Tibial nerve (tissue), 4 donors: ENCODE results near the gene CD6. TPM values are rescaled to one million over a fixed set of nuclear protein-coding genes. Genes with fewer than 3 reads are reported as not detected.

Experiments
- DNase-seq, 2 donors: peaks; one replicate each; pipeline ENCODE4 v3.0.0-alpha.2; 2019; ENCODE audit warnings: low spot score in 2 of 2
- H3K27ac ChIP-seq, 4 donors: fragments of 200-600 bp; sonication (generic) in 3 of 4; one replicate each; pipeline ENCODE4 v1.5.1; 2017 to 2019; ENCODE audit warnings: mild to moderate bottlenecking in 1 of 4
- H3K27me3 ChIP-seq, 2 donors: fragments of 200-600 bp; sonication (generic) in 1 of 2; one replicate each; pipeline versions ENCODE4 v1.5.1 to v1.6.0; 2017 to 2019
- H3K36me3 ChIP-seq, 3 donors: fragments of 200-600 bp; sonication (generic); one replicate each; pipeline ENCODE4 v1.5.1; 2018 to 2019
- H3K4me1 ChIP-seq, 4 donors: fragments of 200-600 bp; sonication (generic) in 3 of 4; one replicate each; pipeline ENCODE4 v1.5.1; 2017 to 2019
- H3K4me3 ChIP-seq, 4 donors: fragments of 200-600 bp; sonication (generic) in 3 of 4; one replicate each; pipeline ENCODE4 v1.5.1; 2017 to 2019; ENCODE audit warnings: mild to moderate bottlenecking in 1 of 4, moderate library complexity in 1 of 4
- H3K9me3 ChIP-seq, 4 donors: fragments of 200-600 bp; sonication (generic) in 3 of 4; one replicate each; pipeline ENCODE4 v1.5.1; 2017 to 2019
- EP300 ChIP-seq, 2 donors: sonication (generic); formaldehyde crosslinking; IDR thresholded peaks; one replicate each; pipeline ENCODE4 v1.6.1; 2017; ENCODE audit warnings: antibody characterized with exemption in 2 of 2, mild to moderate bottlenecking in 1 of 2
- POLR2A ChIP-seq, 2 donors: fragments of 450-650 bp; IDR thresholded peaks; one replicate each; pipeline ENCODE4 v1.6.1; 2017; ENCODE audit warnings: antibody characterized with exemption in 2 of 2, mild to moderate bottlenecking in 2 of 2, moderate library complexity in 2 of 2
- WGBS, 2 donors: methylation state at CpG; one replicate each; pipeline ENCODE4 v1.1.5; 2018; 5-methylcytosine and 5-hydroxymethylcytosine counted together
- total RNA-seq, 4 donors: library from RNA; depleted of rRNA; stranded (reverse); fragments of >200 nt; gene quantifications; one replicate each; pipeline ENCODE4 v1.1.0, GENCODE V29; 2016
- TF ChIP-seq, protein P1 (sequence below), 5 experiments: fragments of 200-600 bp in 3 of 5; fragments of 450-650 bp in 2 of 5; sonication (generic) in 3 of 5; IDR thresholded peaks; one replicate each; pipeline ENCODE4 v1.5.1; 2016 to 2019; ENCODE audit warnings: antibody characterized with exemption in 5 of 5, mild to moderate bottlenecking in 3 of 5, moderate library complexity in 2 of 5

CD6 gene
- total RNA-seq, 4 donors from 2014 or later: 0.59 to 3.6 (median 2.7) TPM; not detected in 1

DNA sequence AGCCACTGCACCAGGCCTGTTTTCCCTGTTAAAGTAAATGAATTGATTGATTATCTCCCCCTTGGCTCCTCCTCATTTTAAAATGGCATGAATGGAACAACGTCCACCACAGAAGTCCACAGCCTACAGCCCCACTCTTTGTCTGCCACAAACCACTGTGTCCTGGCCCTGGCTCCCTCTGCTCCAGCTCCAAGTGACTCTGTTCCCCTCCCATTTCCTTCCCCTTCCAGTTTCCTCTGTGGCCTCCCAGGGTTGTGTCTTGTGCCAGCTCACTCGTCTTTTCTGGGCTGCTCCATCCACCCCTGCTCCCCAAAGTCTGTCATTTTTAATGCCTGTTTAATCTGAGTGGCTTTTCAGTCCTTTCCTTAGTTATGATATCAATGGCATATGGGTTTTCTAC is 78.4 kb downstream of the CD6 start:
- Histone ChIP-seq H3K36me3 (no peaks in the 10 kb centered on the region), H3K9me3 (no peaks in the 10 kb centered on the region), H3K4me3 (no peak overlapping the region), H3K27me3 (no peaks in the 10 kb centered on the region), H3K4me1 (no peaks in the 10 kb centered on the region), H3K27ac (no peak overlapping the region)
- WGBS, 2 donors: 12 to 25% methylated on average over 2 of the region's 2 CpGs
- DNase-seq: no peak
- TF ChIP-seq, protein P1, sequence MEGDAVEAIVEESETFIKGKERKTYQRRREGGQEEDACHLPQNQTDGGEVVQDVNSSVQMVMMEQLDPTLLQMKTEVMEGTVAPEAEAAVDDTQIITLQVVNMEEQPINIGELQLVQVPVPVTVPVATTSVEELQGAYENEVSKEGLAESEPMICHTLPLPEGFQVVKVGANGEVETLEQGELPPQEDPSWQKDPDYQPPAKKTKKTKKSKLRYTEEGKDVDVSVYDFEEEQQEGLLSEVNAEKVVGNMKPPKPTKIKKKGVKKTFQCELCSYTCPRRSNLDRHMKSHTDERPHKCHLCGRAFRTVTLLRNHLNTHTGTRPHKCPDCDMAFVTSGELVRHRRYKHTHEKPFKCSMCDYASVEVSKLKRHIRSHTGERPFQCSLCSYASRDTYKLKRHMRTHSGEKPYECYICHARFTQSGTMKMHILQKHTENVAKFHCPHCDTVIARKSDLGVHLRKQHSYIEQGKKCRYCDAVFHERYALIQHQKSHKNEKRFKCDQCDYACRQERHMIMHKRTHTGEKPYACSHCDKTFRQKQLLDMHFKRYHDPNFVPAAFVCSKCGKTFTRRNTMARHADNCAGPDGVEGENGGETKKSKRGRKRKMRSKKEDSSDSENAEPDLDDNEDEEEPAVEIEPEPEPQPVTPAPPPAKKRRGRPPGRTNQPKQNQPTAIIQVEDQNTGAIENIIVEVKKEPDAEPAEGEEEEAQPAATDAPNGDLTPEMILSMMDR (IDR thresholded peaks at IDR 0.05): no peak
- TF ChIP-seq POLR2A (IDR thresholded peaks at IDR 0.05): no peak
- no peak for TF ChIP-seq EP300 (IDR thresholded peaks at IDR 0.05)

DNA sequence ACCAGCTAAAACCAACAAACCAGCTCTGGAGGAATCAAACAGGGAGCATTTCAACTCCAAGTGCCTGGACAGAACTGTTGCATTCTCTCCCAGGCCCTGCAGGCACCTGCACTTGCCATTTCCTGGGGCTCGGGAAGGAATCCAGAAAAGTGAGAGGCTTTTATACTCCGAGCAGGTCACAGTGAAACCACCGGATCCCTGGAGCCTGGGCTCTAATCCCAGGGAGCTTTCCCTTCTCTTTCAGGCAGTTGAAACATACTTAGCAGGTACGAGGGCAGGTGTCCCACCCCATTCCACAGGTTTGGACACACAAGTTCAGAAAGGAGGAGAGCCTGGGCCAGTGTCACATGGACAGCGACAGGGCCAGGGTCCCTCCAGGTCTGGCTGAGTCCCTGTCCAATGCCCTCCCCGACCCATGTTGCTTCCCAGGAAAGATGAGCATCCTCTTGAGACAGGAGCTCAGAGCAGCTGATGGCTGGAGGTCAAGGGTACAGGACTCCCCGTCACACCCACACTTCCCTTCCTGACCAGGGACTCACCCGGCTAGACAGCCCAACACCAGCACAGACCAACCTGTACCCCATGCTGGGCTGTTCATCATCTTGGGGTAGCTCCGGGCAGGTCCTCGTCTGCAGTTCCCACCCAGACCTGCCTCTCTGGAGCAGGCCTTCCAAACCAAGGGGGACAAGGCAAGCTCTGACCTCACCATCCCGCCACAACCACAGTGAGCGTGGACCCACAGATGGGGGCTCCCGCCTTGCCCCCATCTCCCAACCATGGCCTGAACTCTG is 80.9 kb downstream of the CD6 start:
- Histone ChIP-seq H3K36me3 (no peaks in the 10 kb centered on the region), H3K4me1 (no peaks in the 10 kb centered on the region), H3K27ac (no peak overlapping the region), H3K9me3 (no peaks in the 10 kb centered on the region), H3K4me3 (no peak overlapping the region), H3K27me3 (no peaks in the 10 kb centered on the region)
- 82 to 86% methylated on average over 13 of the region's 13 CpGs for WGBS, 2 donors
- no peak for DNase-seq
- no peak for TF ChIP-seq EP300 (IDR thresholded peaks at IDR 0.05)
- TF ChIP-seq, protein P1 (IDR thresholded peaks at IDR 0.05): no peak
- TF ChIP-seq POLR2A (IDR thresholded peaks at IDR 0.05): no peak

DNA sequence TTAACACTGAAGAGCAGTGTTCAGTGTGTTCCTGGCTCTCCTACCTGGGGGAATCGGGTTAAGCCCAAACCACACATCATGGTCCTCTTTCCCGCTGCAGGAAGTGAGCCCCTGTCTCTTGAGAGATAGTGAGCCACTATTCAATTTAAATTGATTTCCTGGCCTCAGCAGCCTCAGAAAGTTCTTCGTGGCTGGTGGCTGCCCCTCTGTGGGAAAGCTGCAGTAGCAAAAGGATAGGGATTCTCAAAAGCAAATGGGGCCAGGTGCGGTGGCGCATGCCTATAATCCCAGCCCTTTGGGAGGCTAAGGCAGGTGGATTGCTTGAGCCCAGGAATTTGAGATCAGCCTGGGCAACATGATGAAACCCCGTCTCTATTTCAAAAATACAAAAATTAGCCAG is 81.7 kb downstream of the CD6 start:
- Histone ChIP-seq H3K27ac (no peak overlapping the region), H3K4me3 (no peak overlapping the region), H3K9me3 (no peaks in the 10 kb centered on the region), H3K4me1 (no peaks in the 10 kb centered on the region), H3K27me3 (no peaks in the 10 kb centered on the region), H3K36me3 (no peaks in the 10 kb centered on the region)
- TF ChIP-seq, protein P1 (IDR thresholded peaks at IDR 0.05): no peak
- TF ChIP-seq POLR2A (IDR thresholded peaks at IDR 0.05): no peak
- TF ChIP-seq EP300 (IDR thresholded peaks at IDR 0.05): no peak
- 71 to 76% methylated on average over 6 of the region's 6 CpGs for WGBS, 2 donors
- no peak for DNase-seq

DNA sequence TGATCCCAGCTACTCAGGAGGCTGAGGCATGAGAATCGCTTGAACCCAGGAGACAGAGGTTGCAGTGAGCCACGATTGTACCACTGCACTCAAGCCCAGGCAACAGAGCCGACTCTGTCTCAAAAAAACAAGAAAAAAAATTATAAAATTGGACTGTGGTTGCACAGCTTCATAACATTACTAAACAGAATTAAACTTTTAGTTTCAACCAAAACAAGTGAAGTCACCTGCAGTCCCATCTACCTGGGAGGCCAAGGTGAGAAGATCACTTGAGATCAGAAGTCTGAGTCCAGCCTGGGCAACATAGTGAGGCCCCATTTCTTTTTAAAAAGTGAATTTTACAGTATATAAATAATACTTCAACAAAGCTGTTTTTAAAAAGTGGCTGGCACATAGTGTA is 83.0 kb downstream of the CD6 start:
- no peaks in the 10 kb centered on the region for H3K27me3 ChIP-seq
- 82 to 90% methylated on average over 3 of the region's 3 CpGs for WGBS, 2 donors
- no peaks in the 10 kb centered on the region for H3K9me3 ChIP-seq
- no peak for DNase-seq
- no peak overlapping the region for H3K4me3 ChIP-seq
- TF ChIP-seq, protein P1 (IDR thresholded peaks at IDR 0.05): no peak
- H3K36me3 ChIP-seq: no peaks in the 10 kb centered on the region
- H3K27ac ChIP-seq: no peak overlapping the region
- no peaks in the 10 kb centered on the region for H3K4me1 ChIP-seq

DNA sequence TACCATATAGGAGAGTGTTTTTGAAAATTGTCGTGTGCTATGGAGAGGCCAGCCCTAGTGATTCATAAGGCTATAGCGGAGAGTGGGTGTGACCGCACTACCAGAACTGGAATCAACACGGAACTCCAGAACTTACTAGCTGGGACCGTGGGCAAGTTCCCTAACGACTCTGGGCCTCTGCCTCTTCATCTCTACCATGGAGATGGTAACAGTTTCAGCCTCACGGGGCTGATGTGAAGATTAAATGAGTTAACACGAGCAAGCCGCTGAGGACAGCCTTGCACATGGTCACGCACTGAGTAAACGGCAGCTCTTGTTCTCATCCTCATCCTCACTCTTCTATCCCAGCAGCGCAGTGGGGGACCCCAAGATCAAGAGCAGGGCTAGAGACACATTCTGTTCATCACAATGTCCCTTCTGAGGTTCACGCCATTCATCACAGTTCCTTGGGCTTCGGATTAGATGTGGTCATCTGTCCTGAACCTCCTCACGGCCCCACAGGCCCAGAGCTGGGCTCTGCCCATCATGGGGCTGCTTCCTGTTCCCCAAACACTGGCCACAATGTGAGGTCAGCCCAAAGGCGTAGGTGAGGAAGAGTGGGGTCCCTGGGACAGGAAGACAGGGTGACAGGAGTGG is 83.6 kb downstream of the CD6 start:
- no peak for DNase-seq
- H3K9me3 ChIP-seq: no peaks in the 10 kb centered on the region
- H3K36me3 ChIP-seq: no peaks in the 10 kb centered on the region
- TF ChIP-seq EP300 (IDR thresholded peaks at IDR 0.05) (no peak), POLR2A (IDR thresholded peaks at IDR 0.05) (no peak)
- TF ChIP-seq, protein P1 (IDR thresholded peaks at IDR 0.05): no peak
- H3K27ac ChIP-seq: no peak overlapping the region
- H3K4me1 ChIP-seq: no peaks in the 10 kb centered on the region
- H3K27me3 ChIP-seq: no peaks in the 10 kb centered on the region
- 79 to 86% methylated on average over 16 of the region's 16 CpGs for WGBS, 2 donors
- no peak overlapping the region for H3K4me3 ChIP-seq
